IPS-15b (cell line): ENCODE data around the gene MTUS2.

Experiments used
- H3K27me3 ChIP-seq: one replicate; pipeline ENCODE4 v1.6.1; 2013; ENCODE audit warnings: low read length; ENCODE audit not compliant: control insufficient read depth, insufficient read depth
- H3K36me3 ChIP-seq: one replicate; pipeline ENCODE4 v1.6.1; 2013; ENCODE audit warnings: low read length; ENCODE audit not compliant: control insufficient read depth, insufficient read depth
- H3K4me1 ChIP-seq: one replicate; pipeline ENCODE4 v1.6.1; 2013; ENCODE audit warnings: mild to moderate bottlenecking, low read length; ENCODE audit not compliant: control insufficient read depth, insufficient read depth
- H3K4me3 ChIP-seq: one replicate; pipeline ENCODE4 v1.5.1; 2013; ENCODE audit warnings: low read depth, low read length
- H3K9ac ChIP-seq: one replicate; pipeline ENCODE4 v1.6.1; 2013; ENCODE audit warnings: low read depth, mild to moderate bottlenecking, low read length
- H3K9me3 ChIP-seq: one replicate; pipeline ENCODE4 v1.6.1; 2013; ENCODE audit warnings: mild to moderate bottlenecking, low read length; ENCODE audit not compliant: control insufficient read depth, insufficient read depth

MTUS2 gene

GRCh38 chr13:29005763-29006120 lies 185.6 kb downstream of the MTUS2 start:
- Histone ChIP-seq H3K4me3 (no peak overlapping the region), H3K4me1 (no peaks in the 10 kb centered on the region)

DNA sequence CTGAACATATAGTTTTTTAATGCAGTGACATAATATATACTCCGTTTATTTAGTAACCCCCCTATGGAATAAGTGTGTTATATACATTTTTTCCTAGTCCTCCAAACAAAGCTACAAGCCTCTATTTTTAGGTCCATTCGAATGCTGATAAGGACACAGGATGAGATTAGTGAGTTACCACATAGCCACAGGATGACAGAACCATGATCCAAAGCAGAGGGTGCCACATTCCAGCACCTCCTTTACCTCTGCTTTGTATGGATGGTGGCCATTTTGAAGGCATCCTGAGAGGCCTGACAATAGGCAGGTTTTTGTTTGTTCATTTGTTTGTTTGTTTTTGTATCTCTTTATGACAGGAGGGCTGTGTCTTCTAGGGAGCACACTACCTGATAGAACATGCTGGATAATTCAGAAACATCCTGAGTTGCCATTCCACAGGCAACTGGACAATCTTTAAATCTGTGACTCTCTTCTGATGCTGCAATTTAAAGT lies 186.3 kb downstream of the MTUS2 start:
- Histone ChIP-seq H3K9me3 (no peaks in the 10 kb centered on the region), H3K36me3 (no peaks in the 10 kb centered on the region), H3K9ac (no peak overlapping the region)

More at GRCh38 chr13:29005763-29006120, 185.6 kb downstream of the MTUS2 start:
- H3K36me3 ChIP-seq, result no peaks in the 10 kb centered on the region
- H3K27me3 ChIP-seq, result no peaks in the 10 kb centered on the region
- no peak overlapping the region for H3K9ac ChIP-seq
- H3K9me3 ChIP-seq, result no peaks in the 10 kb centered on the region

DNA sequence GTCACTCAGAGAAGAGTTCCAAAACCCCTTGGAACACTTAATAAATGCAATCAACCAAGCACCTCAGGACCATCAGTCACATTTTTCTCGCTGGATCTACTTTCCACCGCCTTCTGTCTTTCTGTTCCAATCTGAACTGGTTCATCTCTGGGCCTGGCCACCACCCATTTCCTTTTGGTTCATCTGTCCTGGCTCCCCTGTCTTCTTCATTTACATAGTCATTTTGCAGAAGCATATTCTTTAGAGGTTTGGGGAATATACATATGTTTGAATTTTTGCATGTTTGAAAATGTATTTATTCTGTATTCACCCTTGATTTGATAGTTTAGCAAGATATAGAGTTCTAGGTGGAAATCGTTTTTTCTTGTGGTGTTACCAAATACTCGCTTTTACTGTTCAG lies 188.2 kb downstream of the MTUS2 start:
- no peak overlapping the region for H3K4me3 ChIP-seq
- H3K9me3 ChIP-seq, result no peaks in the 10 kb centered on the region
- H3K4me1 ChIP-seq, result no peaks in the 10 kb centered on the region
- H3K27me3 ChIP-seq, result no peaks in the 10 kb centered on the region
- H3K36me3 ChIP-seq, result no peaks in the 10 kb centered on the region
- no peak overlapping the region for H3K9ac ChIP-seq

More for the DNA sequence above, 186.3 kb downstream of the MTUS2 start:
- H3K4me1 ChIP-seq, result no peaks in the 10 kb centered on the region
- no peak overlapping the region for H3K4me3 ChIP-seq
- no peaks in the 10 kb centered on the region for H3K27me3 ChIP-seq

DNA sequence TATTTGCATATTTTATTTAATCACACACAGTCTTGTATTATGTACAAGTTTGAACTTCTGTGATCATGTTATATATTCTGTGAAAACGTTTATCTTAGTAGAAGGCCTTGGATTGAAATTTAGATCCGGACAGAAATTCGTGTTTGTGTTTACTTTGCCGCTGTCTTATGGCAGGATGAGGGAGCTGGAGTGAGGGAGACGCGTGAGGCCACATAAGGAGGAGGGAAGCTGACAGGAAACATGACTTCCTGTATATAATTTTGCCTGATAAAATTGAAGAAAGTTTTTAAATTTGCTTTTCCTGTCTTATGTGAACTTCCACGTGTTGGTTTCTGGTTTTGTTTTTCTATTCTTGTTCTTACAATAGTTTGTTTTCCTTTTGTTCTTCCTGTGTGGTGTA lies 200.2 kb downstream of the MTUS2 start:
- Histone ChIP-seq H3K36me3 (no peaks in the 10 kb centered on the region), H3K4me3 (no peak overlapping the region), H3K27me3 (no peaks in the 10 kb centered on the region), H3K4me1 (no peaks in the 10 kb centered on the region), H3K9ac (no peak overlapping the region), H3K9me3 (no peaks in the 10 kb centered on the region)

- Histone ChIP-seq H3K4me3 (no peak overlapping the region), H3K4me1 (no peaks in the 10 kb centered on the region), H3K9ac (no peak overlapping the region), H3K36me3 (no peaks in the 10 kb centered on the region), H3K27me3 (no peaks in the 10 kb centered on the region), H3K9me3 (no peaks in the 10 kb centered on the region)
These were observed 201.2 kb downstream of the MTUS2 start for GRCh38 chr13:29021311-29021710.

DNA sequence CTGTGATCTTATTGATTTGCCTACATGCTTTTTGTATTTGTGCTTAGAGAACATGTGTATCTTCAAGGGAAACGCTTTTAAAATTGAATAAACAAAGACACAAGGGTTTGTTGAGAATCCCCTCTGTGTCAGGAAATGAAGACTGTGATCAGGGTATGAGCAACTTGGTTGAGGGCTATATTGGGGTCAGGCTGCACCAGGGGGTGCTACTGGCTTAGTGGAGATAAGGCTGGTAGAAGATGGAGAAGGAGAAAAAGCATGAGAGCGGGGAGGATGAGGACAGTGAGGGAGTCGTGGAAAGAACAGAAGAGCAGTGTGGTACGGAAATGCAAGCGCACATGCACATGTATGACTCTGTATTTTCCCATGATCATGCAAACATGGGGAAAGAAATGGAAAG lies 201.6 kb downstream of the MTUS2 start:
- H3K9me3 ChIP-seq, result no peaks in the 10 kb centered on the region
- no peaks in the 10 kb centered on the region for H3K4me1 ChIP-seq
- H3K9ac ChIP-seq, result no peak overlapping the region
- H3K36me3 ChIP-seq, result no peaks in the 10 kb centered on the region
- no peak overlapping the region for H3K4me3 ChIP-seq
- H3K27me3 ChIP-seq, result no peaks in the 10 kb centered on the region

DNA sequence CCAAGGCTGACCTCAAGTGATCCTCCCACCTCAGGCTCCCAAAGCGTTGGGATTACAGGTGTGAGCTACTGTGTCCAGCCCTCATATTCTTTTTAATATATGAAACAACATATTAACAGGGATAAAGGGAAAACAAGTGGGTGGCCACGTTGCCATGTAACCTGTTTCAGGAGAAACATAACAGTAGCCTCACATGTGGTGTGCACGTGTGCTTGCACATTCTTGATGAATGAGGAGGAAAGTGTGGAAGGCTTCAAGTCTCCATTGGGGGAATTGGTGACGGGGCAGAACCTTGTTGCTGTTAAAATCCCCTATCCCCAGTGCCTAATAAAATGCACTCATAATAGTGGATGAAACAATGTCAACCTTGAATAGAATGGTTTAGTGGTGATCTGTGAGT lies 202.3 kb downstream of the MTUS2 start:
- Histone ChIP-seq H3K9me3 (no peaks in the 10 kb centered on the region), H3K9ac (no peak overlapping the region), H3K27me3 (no peaks in the 10 kb centered on the region), H3K36me3 (no peaks in the 10 kb centered on the region), H3K4me1 (no peaks in the 10 kb centered on the region), H3K4me3 (no peak overlapping the region)

GRCh38 chr13:29022968-29023367 lies 202.8 kb downstream of the MTUS2 start:
- Histone ChIP-seq H3K9ac (no peak overlapping the region), H3K9me3 (no peaks in the 10 kb centered on the region), H3K27me3 (no peaks in the 10 kb centered on the region)

DNA sequence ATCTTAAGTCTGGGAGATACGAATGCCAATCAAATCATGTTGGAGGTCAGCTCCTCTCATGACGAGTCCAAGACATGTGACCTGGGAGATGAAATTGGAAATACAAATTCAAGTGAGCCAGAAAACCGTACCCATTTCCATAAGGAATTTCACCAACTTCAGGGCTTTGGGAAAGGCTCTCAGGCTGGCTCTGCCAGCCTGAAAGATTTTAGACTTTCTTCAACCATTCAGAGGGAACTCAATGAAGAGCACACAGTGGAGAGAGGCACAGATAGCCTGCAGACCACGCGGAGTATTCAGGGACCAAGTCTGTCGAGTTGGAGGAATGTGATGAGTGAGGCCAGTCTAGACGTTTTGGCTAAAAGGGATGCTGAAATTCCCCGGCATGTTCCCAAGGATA lies 204.6 kb downstream of the MTUS2 start:
- no peaks in the 10 kb centered on the region for H3K9me3 ChIP-seq
- no peaks in the 10 kb centered on the region for H3K4me1 ChIP-seq

More at GRCh38 chr13:29022968-29023367, 202.8 kb downstream of the MTUS2 start:
- H3K36me3 ChIP-seq, result no peaks in the 10 kb centered on the region
- no peaks in the 10 kb centered on the region for H3K4me1 ChIP-seq
- no peak overlapping the region for H3K4me3 ChIP-seq

GRCh38 chr13:29028868-29029267 lies 208.7 kb downstream of the MTUS2 start:
- Histone ChIP-seq H3K9ac (no peak overlapping the region), H3K36me3 (no peaks in the 10 kb centered on the region), H3K4me1 (no peaks in the 10 kb centered on the region), H3K27me3 (no peaks in the 10 kb centered on the region), H3K4me3 (no peak overlapping the region), H3K9me3 (no peaks in the 10 kb centered on the region)

More for the DNA sequence above, 204.6 kb downstream of the MTUS2 start:
- Histone ChIP-seq H3K4me3 (no peak overlapping the region), H3K9ac (no peak overlapping the region), H3K27me3 (no peaks in the 10 kb centered on the region), H3K36me3 (no peaks in the 10 kb centered on the region)

- Histone ChIP-seq H3K4me3 (no peak overlapping the region), H3K4me1 (no peaks in the 10 kb centered on the region), H3K9ac (no peak overlapping the region), H3K9me3 (no peaks in the 10 kb centered on the region), H3K27me3 (no peaks in the 10 kb centered on the region), H3K36me3 (no peaks in the 10 kb centered on the region)
These were observed 218.6 kb downstream of the MTUS2 start for GRCh38 chr13:29038700-29039099.

DNA sequence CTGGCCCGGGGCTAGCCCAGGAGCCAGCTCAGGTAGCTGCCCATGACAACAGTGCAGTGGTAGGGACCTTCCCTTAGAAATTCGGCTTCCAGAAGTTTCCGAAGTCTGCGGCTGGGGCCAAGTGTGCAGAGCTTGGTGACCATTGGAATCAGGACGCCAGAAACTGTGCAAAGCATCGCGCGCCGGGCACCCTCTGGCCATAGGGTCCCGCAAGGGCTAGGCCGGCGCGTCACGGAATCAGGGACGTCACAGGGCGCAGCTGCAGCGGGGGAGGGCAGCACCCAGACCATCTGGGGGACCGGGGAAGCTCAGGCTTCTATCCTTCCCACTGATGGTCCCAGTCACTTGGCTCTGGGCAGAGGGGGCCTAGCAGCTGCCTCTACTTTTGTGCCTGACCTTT lies 219.1 kb downstream of the MTUS2 start:
- Histone ChIP-seq H3K4me1 (no peaks in the 10 kb centered on the region), H3K9me3 (no peaks in the 10 kb centered on the region), H3K9ac (no peak overlapping the region), H3K4me3 (no peak overlapping the region), H3K36me3 (no peaks in the 10 kb centered on the region), H3K27me3 (no peaks in the 10 kb centered on the region)
